ENCODE measurements around the gene CRYBB3. TPM values are rescaled to one million over a fixed set of nuclear protein-coding genes. Genes with fewer than 3 reads are reported as not detected.

CRYBB3 gene
- total RNA-seq: not detected in 2 replicates
- long read RNA-seq: 0 reads

- TF ChIP-seq CTCF (conservative IDR thresholded peaks at IDR 0.05): no peak
- no peaks in the 10 kb centered on the region for H3K27me3 Mint-ChIP-seq (ENCODE audit: low read depth)
- no peak for DNase-seq (ENCODE audit: low read depth, low spot score)
- H3K4me1 Mint-ChIP-seq: peaks cover 18% of the 10 kb centered on the region
- H3K4me3 Mint-ChIP-seq: no peak within 1 kb of the TSS
- H3K36me3 Mint-ChIP-seq (ENCODE audit: low read depth): no peaks in the 10 kb centered on the region
- H3K27ac Mint-ChIP-seq (ENCODE audit: unreplicated experiment): peak within 1 kb of the TSS; percentile 17
- H3K9me3 Mint-ChIP-seq: no peaks in the 10 kb centered on the region
Measured at GRCh38 chr22:25199731-25200520, at the start of gene CRYBB3. Gene CRYBB3 (plus strand): TSS chr22:25199858. CDS start chr22:25201397, 1,539 bp downstream.

DNA sequence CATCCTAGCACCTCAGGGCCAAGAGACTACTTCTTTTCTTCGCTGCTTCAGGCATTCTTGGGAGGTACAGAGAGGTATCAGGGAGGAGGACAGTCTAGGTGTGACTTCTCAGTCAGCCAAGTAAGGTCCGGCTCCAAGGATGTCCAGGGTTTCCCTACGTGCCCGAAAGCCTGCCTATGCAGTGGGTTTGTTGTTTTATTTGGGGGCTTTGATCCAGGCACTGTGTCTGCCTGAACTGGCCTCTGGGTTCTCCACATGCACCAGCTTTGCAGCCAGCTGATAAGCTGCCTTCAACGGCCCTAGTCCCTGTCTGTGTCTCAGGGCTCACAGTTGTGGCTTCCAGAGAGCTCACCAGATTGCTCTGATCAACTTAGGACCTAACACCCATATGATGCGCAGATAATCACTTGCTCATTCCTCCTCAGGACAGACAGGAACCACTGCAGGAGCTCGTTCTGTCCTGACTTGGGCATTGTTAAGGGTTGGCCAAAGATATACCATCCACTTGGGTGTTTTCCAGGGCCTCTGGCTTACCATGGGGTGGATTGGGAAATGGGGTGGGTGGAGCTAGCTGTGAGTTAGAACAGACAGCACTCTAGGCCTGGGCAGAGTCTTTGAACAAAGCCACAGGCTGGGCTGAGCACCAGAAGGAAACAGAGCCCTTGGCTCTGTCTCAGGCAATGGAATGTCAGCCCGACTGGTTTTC lies 45.5 kb upstream of the CRYBB3 start:
- DNase-seq (ENCODE audit: low read depth, low spot score): no peak
- Mint-ChIP-seq H3K4me3 (no peak overlapping the region), H3K27ac (ENCODE audit: unreplicated experiment) (no peak overlapping the region), H3K36me3 (ENCODE audit: low read depth) (no peaks in the 10 kb centered on the region), H3K4me1 (peaks cover 5% of the 10 kb centered on the region), H3K9me3 (no peaks in the 10 kb centered on the region), H3K27me3 (ENCODE audit: low read depth) (no peaks in the 10 kb centered on the region)
- TF ChIP-seq CTCF (conservative IDR thresholded peaks at IDR 0.05): no peak

GRCh38 chr22:25154667-25154999 lies 45.0 kb upstream of the CRYBB3 start:
- H3K27me3 Mint-ChIP-seq (ENCODE audit: low read depth): no peaks in the 10 kb centered on the region
- peaks cover 5% of the 10 kb centered on the region for H3K4me1 Mint-ChIP-seq
- no peaks in the 10 kb centered on the region for H3K9me3 Mint-ChIP-seq
- no peak overlapping the region for H3K4me3 Mint-ChIP-seq
- TF ChIP-seq CTCF (conservative IDR thresholded peaks at IDR 0.05): no peak
- DNase-seq (ENCODE audit: low read depth, low spot score): no peak
- H3K36me3 Mint-ChIP-seq (ENCODE audit: low read depth): no peaks in the 10 kb centered on the region
- no peak overlapping the region for H3K27ac Mint-ChIP-seq (ENCODE audit: unreplicated experiment)

GRCh38 chr22:25156736-25157135 lies 42.9 kb upstream of the CRYBB3 start:
- no peak for DNase-seq (ENCODE audit: low read depth, low spot score)
- Mint-ChIP-seq H3K4me1 (peaks cover 5% of the 10 kb centered on the region), H3K9me3 (no peaks in the 10 kb centered on the region), H3K36me3 (ENCODE audit: low read depth) (no peaks in the 10 kb centered on the region), H3K4me3 (no peak overlapping the region), H3K27ac (ENCODE audit: unreplicated experiment) (no peak overlapping the region), H3K27me3 (ENCODE audit: low read depth) (no peaks in the 10 kb centered on the region)
- TF ChIP-seq CTCF (conservative IDR thresholded peaks at IDR 0.05): no peak

DNA sequence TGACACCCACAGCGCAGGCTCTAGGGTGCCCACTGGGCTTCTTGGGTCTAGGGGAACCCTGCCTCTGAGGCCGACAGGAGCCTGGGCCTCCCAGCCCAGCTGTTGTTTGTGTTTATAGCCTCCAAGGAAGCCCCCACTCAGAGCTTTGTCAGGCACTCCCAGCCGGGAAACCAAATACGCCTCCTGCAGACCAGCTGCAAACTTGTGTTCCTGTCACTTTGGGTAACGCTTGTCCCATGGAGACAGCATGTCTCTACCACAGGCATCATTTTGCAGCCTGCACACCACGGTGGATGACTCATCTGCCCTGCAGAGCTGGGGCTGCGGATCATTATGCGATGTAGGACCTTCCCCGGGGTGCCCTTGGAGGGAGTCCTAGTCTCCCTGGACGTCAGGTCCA lies 40.6 kb upstream of the CRYBB3 start:
- no peaks in the 10 kb centered on the region for H3K36me3 Mint-ChIP-seq (ENCODE audit: low read depth)
- no peaks in the 10 kb centered on the region for H3K27me3 Mint-ChIP-seq (ENCODE audit: low read depth)
- DNase-seq (ENCODE audit: low read depth, low spot score): no peak
- H3K4me3 Mint-ChIP-seq: no peak overlapping the region
- no peaks in the 10 kb centered on the region for H3K9me3 Mint-ChIP-seq
- peaks cover 5% of the 10 kb centered on the region for H3K4me1 Mint-ChIP-seq
- H3K27ac Mint-ChIP-seq (ENCODE audit: unreplicated experiment): no peak overlapping the region
- TF ChIP-seq CTCF (conservative IDR thresholded peaks at IDR 0.05): no peak
